ENCODE results near the gene MVB12B.

MVB12B gene

GRCh38 chr9:126499005-126499910 lies 172.6 kb downstream of the MVB12B start:
- peak; percentile 43 for DNase-seq (ENCODE audit: extremely low read depth, insufficient read length)
- Histone ChIP-seq H3K27me3 (replicated peaks; ENCODE audit: control insufficient read depth, insufficient read depth, low read length) (peaks cover 5% of the 10 kb centered on the region), H3K36me3 (ENCODE audit: control insufficient read depth, insufficient read depth, low read length) (no peaks in the 10 kb centered on the region), H3K4me3 (replicated peaks; ENCODE audit: low read depth, low read length) (no peak overlapping the region)
- peak; percentile 99 for TF ChIP-seq CTCF (IDR thresholded peaks at IDR 0.05; ENCODE audit: insufficient read depth, low read length, poor library complexity, severe bottlenecking)

- Histone ChIP-seq H3K36me3 (ENCODE audit: control insufficient read depth, insufficient read depth, low read length) (no peaks in the 10 kb centered on the region), H3K27me3 (replicated peaks; ENCODE audit: control insufficient read depth, insufficient read depth, low read length) (peaks cover 5% of the 10 kb centered on the region), H3K4me3 (replicated peaks; ENCODE audit: low read depth, low read length) (no peak overlapping the region)
- no peak for TF ChIP-seq CTCF (IDR thresholded peaks at IDR 0.05; ENCODE audit: insufficient read depth, low read length, poor library complexity, severe bottlenecking)
- DNase-seq (ENCODE audit: extremely low read depth, insufficient read length): no peak
Observed at GRCh38 chr9:126499911-126500599, 173.4 kb downstream of the MVB12B start.

GRCh38 chr9:126500600-126501382 lies 174.2 kb downstream of the MVB12B start:
- peak; percentile 34 for DNase-seq (ENCODE audit: extremely low read depth, insufficient read length)
- peaks cover 5% of the 10 kb centered on the region for H3K27me3 ChIP-seq (replicated peaks; ENCODE audit: control insufficient read depth, insufficient read depth, low read length)
- peak; percentile 90 for TF ChIP-seq CTCF (IDR thresholded peaks at IDR 0.05; ENCODE audit: insufficient read depth, low read length, poor library complexity, severe bottlenecking)
- H3K4me3 ChIP-seq (replicated peaks; ENCODE audit: low read depth, low read length): no peak overlapping the region
- H3K36me3 ChIP-seq (ENCODE audit: control insufficient read depth, insufficient read depth, low read length): no peaks in the 10 kb centered on the region

DNA sequence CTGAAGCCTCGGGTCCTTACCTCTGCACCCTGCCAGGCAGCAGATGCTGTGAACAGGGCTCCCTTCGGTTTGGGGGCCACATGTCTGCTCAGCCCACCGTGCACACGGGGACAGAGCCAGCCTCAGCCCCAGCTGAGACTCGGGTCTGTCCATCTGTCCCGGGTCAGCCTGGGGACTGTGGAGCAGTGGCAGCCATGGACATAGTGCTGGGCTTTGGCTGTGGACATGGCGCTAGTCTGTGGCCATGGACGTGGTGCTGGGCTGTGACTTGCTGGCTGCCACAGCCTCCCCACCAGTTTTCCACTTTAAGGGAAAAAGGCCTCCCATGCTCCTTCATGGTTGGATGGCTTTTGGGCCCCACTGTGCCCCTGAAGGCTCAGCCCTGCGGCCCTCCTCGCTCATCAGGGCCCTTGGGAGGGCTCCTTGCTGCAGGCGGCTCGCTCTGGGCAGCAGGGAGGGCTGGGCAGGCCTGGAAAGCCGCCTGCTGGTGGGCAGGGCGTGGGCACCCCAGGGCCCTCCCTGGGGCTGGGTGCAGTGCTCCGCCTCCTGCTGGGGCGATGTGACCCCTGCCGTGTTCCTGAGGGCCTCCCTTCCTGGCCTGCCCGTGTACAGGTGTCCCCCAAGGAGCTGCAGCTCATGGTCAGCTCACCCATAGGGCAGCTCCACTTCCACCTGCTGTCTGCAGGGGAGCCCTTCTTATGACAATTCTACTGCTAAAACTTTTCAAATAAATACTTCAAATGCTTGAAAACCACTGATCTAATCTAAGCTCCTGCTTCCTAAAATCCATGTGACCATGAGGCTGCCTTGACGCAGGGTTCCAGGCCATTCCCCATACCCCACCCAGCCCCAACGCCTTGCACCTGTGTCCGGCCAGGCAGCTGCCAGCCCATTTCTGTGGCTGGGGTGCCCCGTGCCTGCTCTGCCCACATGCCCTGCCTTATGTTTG lies 175.0 kb downstream of the MVB12B start:
- Histone ChIP-seq H3K36me3 (ENCODE audit: control insufficient read depth, insufficient read depth, low read length) (no peaks in the 10 kb centered on the region), H3K4me3 (replicated peaks; ENCODE audit: low read depth, low read length) (no peak overlapping the region), H3K27me3 (replicated peaks; ENCODE audit: control insufficient read depth, insufficient read depth, low read length) (peaks cover 5% of the 10 kb centered on the region)
- no peak for DNase-seq (ENCODE audit: extremely low read depth, insufficient read length)
- TF ChIP-seq CTCF (IDR thresholded peaks at IDR 0.05; ENCODE audit: insufficient read depth, low read length, poor library complexity, severe bottlenecking): no peak
